HG03175 (cell line): ENCODE results near the gene LCN12.
A peak's percentile ranks its signal among the peaks of the same experiment; 100 is the strongest.

Source experiments
- ATAC-seq: cut with Tn5 transposase; IDR thresholded peaks from one replicate; pipeline ENCODE4 v1.9.1; 2021; ENCODE audit warnings: mild to moderate bottlenecking, moderate library complexity; ENCODE audit not compliant: unreplicated experiment

LCN12 gene

GRCh38 chr9:136926749-136927148 is 25.3 kb upstream of the LCN12 start:
- no peak for ATAC-seq

- ATAC-seq, result no peak
Measured at GRCh38 chr9:136927343-136928271, 24.5 kb upstream of the LCN12 start.

- no peak for ATAC-seq
Measured at GRCh38 chr9:136928591-136928990, 23.5 kb upstream of the LCN12 start.

- ATAC-seq, result no peak
Measured at GRCh38 chr9:136930014-136930413, 22.1 kb upstream of the LCN12 start.

GRCh38 chr9:136931611-136932130 is 20.4 kb upstream of the LCN12 start:
- no peak for ATAC-seq

- no peak for ATAC-seq
Measured at GRCh38 chr9:136934277-136934676, 17.8 kb upstream of the LCN12 start.

GRCh38 chr9:136935651-136936050 is 16.4 kb upstream of the LCN12 start:
- no peak for ATAC-seq

GRCh38 chr9:136936645-136937170 is 15.4 kb upstream of the LCN12 start:
- no peak for ATAC-seq

GRCh38 chr9:136937186-136938001 is 14.7 kb upstream of the LCN12 start:
- no peak for ATAC-seq

GRCh38 chr9:136939431-136939995 is 12.6 kb upstream of the LCN12 start:
- ATAC-seq, result no peak

GRCh38 chr9:136939996-136940525 is 12.0 kb upstream of the LCN12 start:
- no peak for ATAC-seq

- ATAC-seq, result no peak
Measured at GRCh38 chr9:136940526-136941230, 11.4 kb upstream of the LCN12 start.

GRCh38 chr9:136941231-136942111 is 10.6 kb upstream of the LCN12 start:
- no peak for ATAC-seq

GRCh38 chr9:136942112-136942880 is 9.8 kb upstream of the LCN12 start:
- ATAC-seq, result no peak

GRCh38 chr9:136942881-136943230 is 9.2 kb upstream of the LCN12 start:
- no peak for ATAC-seq

GRCh38 chr9:136943291-136944211 is 8.5 kb upstream of the LCN12 start:
- ATAC-seq, result peak; percentile 17

- peak; percentile 35 for ATAC-seq
Measured at GRCh38 chr9:136944212-136944518, 7.9 kb upstream of the LCN12 start.
